ENCODE results near the gene DDX42.

The DDX42 gene

DNA sequence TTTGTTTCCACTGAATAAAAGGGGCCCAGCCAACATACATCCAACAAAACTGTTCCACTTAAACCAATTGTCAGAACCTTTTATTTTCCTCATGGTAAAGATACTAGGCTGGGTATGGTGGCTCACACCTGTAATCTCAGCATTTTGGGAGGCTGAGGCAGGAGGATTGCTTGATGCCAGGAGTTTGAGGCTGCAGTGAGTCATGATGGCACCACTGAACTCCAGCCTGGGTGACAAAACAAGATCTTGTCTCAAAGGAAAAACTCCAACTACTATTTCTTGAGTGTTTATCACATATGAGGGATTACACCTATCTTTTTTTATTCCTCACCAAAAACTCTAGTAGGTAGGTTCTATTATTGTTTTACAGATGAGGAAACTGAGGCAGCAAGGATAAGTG is 48.6 kb downstream of the DDX42 start:
- H3K9me3 ChIP-seq (ENCODE audit: control insufficient read depth, insufficient read depth, low read length): no peaks in the 10 kb centered on the region
- no peak overlapping the region for H3K9ac ChIP-seq (ENCODE audit: low read depth, low read length)
- peaks cover 67% of the 10 kb centered on the region for H3K36me3 ChIP-seq (ENCODE audit: insufficient read depth, low read length)
- 0 out of 2 replicates have a peak, but pooled peaks cover 5% of the 10 kb centered on the region for H3K4me1 ChIP-seq (ENCODE audit: insufficient read depth, low read length)

GRCh38 chr17:63823659-63824331 is 49.8 kb downstream of the DDX42 start:
- peaks cover 61% of the 10 kb centered on the region for H3K36me3 ChIP-seq (ENCODE audit: insufficient read depth, low read length)
- H3K9ac ChIP-seq (ENCODE audit: low read depth, low read length): no peak overlapping the region
- no peaks in the 10 kb centered on the region for H3K9me3 ChIP-seq (ENCODE audit: control insufficient read depth, insufficient read depth, low read length)
- H3K4me1 ChIP-seq (ENCODE audit: insufficient read depth, low read length): peaks cover 12% of the 10 kb centered on the region; the same call in 1 of the 2 replicates

DNA sequence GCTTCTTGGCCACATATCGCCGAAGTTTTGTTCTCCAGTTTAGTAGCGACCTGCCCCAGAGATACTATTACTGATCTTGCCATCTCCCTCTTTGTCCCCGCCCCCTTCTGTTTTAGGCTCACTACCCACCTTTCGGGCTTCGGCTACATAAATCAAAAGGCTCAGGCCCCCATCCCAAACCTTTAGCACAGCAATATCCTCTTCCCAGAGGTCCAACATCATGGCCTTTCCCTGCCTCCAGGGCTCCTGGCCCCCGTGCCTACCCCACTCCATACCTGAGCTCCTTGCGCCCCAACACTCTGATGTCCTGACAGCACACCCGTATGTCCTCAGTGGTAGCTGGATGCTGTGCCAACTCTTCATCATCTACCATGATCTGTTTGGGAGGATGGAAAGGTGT is 50.4 kb downstream of the DDX42 start:
- Histone ChIP-seq H3K36me3 (ENCODE audit: insufficient read depth, low read length) (peaks cover 61% of the 10 kb centered on the region), H3K4me1 (ENCODE audit: insufficient read depth, low read length) (peaks cover 12% of the 10 kb centered on the region; the same call in 1 of the 2 replicates), H3K9me3 (ENCODE audit: control insufficient read depth, insufficient read depth, low read length) (no peaks in the 10 kb centered on the region), H3K9ac (ENCODE audit: low read depth, low read length) (no peak overlapping the region)

- Histone ChIP-seq H3K9ac (ENCODE audit: low read depth, low read length) (peak overlapping the region; percentile 86), H3K4me1 (ENCODE audit: insufficient read depth, low read length) (peaks cover 12% of the 10 kb centered on the region; the same call in 1 of the 2 replicates), H3K9me3 (ENCODE audit: control insufficient read depth, insufficient read depth, low read length) (no peaks in the 10 kb centered on the region), H3K36me3 (ENCODE audit: insufficient read depth, low read length) (peaks cover 70% of the 10 kb centered on the region)
Measured at GRCh38 chr17:63826468-63827001, 52.6 kb downstream of the DDX42 start.

DNA sequence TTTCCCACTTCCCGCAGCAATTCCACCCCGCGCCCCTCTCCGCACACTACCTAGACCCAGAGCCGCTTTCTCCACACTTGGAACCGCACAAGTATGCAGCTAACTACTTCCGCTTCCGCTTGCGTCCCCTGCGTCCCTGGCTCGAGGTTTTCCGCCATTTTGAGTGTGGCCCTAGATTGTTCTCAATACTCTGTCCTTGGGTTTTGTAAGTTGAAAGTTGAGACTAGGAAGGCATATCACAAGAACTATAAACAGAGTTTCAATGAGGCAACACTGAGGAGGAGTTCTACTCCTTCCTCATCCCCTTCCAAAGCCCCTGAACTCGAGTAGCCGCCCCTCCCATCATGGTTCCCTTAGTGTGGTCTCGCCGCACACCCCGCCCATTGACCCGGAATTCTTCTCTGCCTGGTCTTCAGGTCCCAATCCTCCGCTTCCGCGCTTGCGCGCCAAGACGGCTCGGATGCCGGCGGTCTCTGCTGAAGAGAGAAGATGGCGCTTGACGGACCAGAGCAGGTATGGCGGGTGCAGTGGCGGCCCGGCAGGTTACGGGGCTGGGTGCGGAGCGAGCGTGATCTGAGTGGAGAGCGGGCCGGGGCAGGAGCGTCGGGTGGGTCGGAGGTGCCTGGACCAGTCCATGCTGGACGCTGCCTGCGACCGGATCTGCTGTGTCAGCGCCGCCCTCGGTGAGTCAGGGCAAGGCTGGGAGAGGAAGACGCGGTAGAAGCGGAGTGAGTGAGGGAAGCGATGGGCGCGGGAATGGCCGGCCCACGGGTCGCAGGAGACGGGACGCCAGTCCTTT is 53.2 kb downstream of the DDX42 start, which contains the start of the genes FTSJ3 and PSMC5:
FTSJ3 (minus strand) TSS at position 662 of the 799 bp plus-strand sequence. CDS start 761 bp downstream, outside the sequence.
PSMC5 (plus strand) TSS at position 430 of the 799 bp plus-strand sequence; CDS start at position 490, 60 bp downstream.
- Histone ChIP-seq H3K4me1 (ENCODE audit: insufficient read depth, low read length) (peaks cover 12% of the 10 kb centered on the region; the same call in 1 of the 2 replicates), H3K9me3 (ENCODE audit: control insufficient read depth, insufficient read depth, low read length) (no peaks in the 10 kb centered on the region), H3K36me3 (ENCODE audit: insufficient read depth, low read length) (peaks cover 67% of the 10 kb centered on the region), H3K9ac (ENCODE audit: low read depth, low read length) (peak within 1 kb of the TSS; percentile 86)

GRCh38 chr17:63827801-63828221 is 53.8 kb downstream of the DDX42 start:
- peaks cover 65% of the 10 kb centered on the region for H3K36me3 ChIP-seq (ENCODE audit: insufficient read depth, low read length)
- peak overlapping the region; percentile 86 for H3K9ac ChIP-seq (ENCODE audit: low read depth, low read length)
- H3K9me3 ChIP-seq (ENCODE audit: control insufficient read depth, insufficient read depth, low read length): no peaks in the 10 kb centered on the region
- H3K4me1 ChIP-seq (ENCODE audit: insufficient read depth, low read length): peaks cover 12% of the 10 kb centered on the region; the same call in 1 of the 2 replicates

GRCh38 chr17:63828936-63829335 is 55.0 kb downstream of the DDX42 start:
- no peaks in the 10 kb centered on the region for H3K9me3 ChIP-seq (ENCODE audit: control insufficient read depth, insufficient read depth, low read length)
- no peak overlapping the region for H3K9ac ChIP-seq (ENCODE audit: low read depth, low read length)
- H3K4me1 ChIP-seq (ENCODE audit: insufficient read depth, low read length): peaks cover 12% of the 10 kb centered on the region; the same call in 1 of the 2 replicates
- H3K36me3 ChIP-seq (ENCODE audit: insufficient read depth, low read length): peaks cover 69% of the 10 kb centered on the region

GRCh38 chr17:63830278-63830677 is 56.3 kb downstream of the DDX42 start:
- H3K9me3 ChIP-seq (ENCODE audit: control insufficient read depth, insufficient read depth, low read length): no peaks in the 10 kb centered on the region
- H3K9ac ChIP-seq (ENCODE audit: low read depth, low read length): no peak overlapping the region
- peaks cover 59% of the 10 kb centered on the region for H3K36me3 ChIP-seq (ENCODE audit: insufficient read depth, low read length)
- peaks cover 12% of the 10 kb centered on the region; the same call in 1 of the 2 replicates for H3K4me1 ChIP-seq (ENCODE audit: insufficient read depth, low read length)

DNA sequence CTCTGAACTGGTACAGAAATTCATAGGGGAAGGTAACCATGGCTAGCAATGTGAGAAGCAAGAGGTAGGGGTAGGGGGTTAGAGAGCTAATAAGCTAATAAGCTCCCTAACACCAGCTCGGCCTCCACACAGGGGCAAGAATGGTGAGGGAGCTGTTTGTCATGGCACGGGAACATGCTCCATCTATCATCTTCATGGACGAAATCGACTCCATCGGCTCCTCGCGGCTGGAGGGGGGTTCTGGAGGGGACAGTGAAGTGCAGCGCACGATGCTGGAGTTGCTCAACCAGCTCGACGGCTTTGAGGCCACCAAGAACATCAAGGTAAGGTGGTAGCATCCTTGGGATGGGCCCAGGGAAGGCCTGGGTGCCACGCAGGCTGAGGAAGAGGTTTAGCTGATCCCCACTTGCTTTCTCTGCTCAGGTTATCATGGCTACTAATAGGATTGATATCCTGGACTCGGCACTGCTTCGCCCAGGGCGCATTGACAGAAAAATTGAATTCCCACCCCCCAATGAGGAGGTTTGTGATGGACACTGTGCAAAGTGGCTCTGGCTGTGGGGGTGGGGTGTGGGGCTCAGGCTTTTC is 57.0 kb downstream of the DDX42 start:
- Histone ChIP-seq H3K36me3 (ENCODE audit: insufficient read depth, low read length) (peaks cover 52% of the 10 kb centered on the region), H3K9ac (ENCODE audit: low read depth, low read length) (no peak overlapping the region), H3K9me3 (ENCODE audit: control insufficient read depth, insufficient read depth, low read length) (no peaks in the 10 kb centered on the region), H3K4me1 (ENCODE audit: insufficient read depth, low read length) (peaks cover 8% of the 10 kb centered on the region; the same call in 1 of the 2 replicates)

DNA sequence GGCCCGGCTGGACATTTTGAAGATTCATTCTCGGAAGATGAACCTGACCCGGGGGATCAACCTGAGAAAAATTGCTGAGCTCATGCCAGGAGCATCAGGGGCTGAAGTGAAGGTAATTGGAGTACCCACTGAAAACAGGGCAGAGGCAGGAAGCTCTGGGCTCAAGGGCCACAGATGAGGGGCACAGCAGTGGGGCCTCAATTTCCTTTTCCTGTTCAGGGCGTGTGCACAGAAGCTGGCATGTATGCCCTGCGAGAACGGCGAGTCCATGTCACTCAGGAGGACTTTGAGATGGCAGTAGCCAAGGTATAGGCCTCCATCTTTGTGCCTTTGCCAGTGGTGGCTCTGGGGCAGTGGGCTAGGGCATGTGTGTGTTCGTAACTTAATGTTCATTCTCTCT is 57.5 kb downstream of the DDX42 start:
- Histone ChIP-seq H3K9me3 (ENCODE audit: control insufficient read depth, insufficient read depth, low read length) (no peaks in the 10 kb centered on the region), H3K4me1 (ENCODE audit: insufficient read depth, low read length) (peaks cover 7% of the 10 kb centered on the region; the same call in 1 of the 2 replicates), H3K36me3 (ENCODE audit: insufficient read depth, low read length) (peaks cover 52% of the 10 kb centered on the region), H3K9ac (ENCODE audit: low read depth, low read length) (no peak overlapping the region)

DNA sequence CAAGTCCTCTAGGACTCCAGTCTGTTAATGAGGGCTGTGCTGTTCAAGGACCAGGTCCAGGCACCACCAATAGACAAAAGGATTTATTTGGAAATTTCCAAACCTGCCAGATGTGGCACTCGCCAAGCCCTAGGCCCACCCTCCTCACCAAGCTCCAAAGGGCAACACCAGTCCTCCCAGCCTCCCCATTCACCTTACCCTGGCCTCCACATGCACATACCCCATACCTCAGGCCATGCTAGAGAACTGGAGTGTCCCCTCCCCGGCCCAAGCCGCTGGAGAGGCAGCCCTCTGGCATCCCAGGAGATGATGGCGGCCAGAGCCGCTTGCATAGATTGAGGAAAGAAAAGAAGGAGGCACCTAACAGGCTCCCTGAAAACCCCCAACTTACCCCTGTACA is 58.0 kb downstream of the DDX42 start:
- H3K9me3 ChIP-seq (ENCODE audit: control insufficient read depth, insufficient read depth, low read length): no peaks in the 10 kb centered on the region
- H3K9ac ChIP-seq (ENCODE audit: low read depth, low read length): no peak overlapping the region
- H3K36me3 ChIP-seq (ENCODE audit: insufficient read depth, low read length): peaks cover 56% of the 10 kb centered on the region
- H3K4me1 ChIP-seq (ENCODE audit: insufficient read depth, low read length): peaks cover 7% of the 10 kb centered on the region; the same call in 1 of the 2 replicates

- H3K4me1 ChIP-seq (ENCODE audit: insufficient read depth, low read length): peaks cover 7% of the 10 kb centered on the region; the same call in 1 of the 2 replicates
- H3K9me3 ChIP-seq (ENCODE audit: control insufficient read depth, insufficient read depth, low read length): no peaks in the 10 kb centered on the region
- H3K9ac ChIP-seq (ENCODE audit: low read depth, low read length): no peak overlapping the region
- peaks cover 56% of the 10 kb centered on the region for H3K36me3 ChIP-seq (ENCODE audit: insufficient read depth, low read length)
Measured at GRCh38 chr17:63832455-63832854, 58.5 kb downstream of the DDX42 start.

- Histone ChIP-seq H3K9ac (ENCODE audit: low read depth, low read length) (no peak overlapping the region), H3K4me1 (ENCODE audit: insufficient read depth, low read length) (peaks cover 8% of the 10 kb centered on the region), H3K9me3 (ENCODE audit: control insufficient read depth, insufficient read depth, low read length) (no peaks in the 10 kb centered on the region), H3K36me3 (ENCODE audit: insufficient read depth, low read length) (peaks cover 55% of the 10 kb centered on the region)
Measured at GRCh38 chr17:63833026-63833740, 59.2 kb downstream of the DDX42 start.
